ENCODE measurements around the gene LTBP4. TPM values are rescaled to one million over a fixed set of nuclear protein-coding genes. Genes with fewer than 3 reads are reported as not detected.

Gene LTBP4
- polyA plus RNA-seq, 12 donors = 146 to 328 (median 194) TPM; not detected in 1

GRCh38 chr19:40658031-40658430 lies 56.9 kb downstream of the LTBP4 start:
- no peak for DNase-seq

- DNase-seq = no peak
Observed at GRCh38 chr19:40659116-40659515, 57.9 kb downstream of the LTBP4 start.

- DNase-seq = no peak
Observed at GRCh38 chr19:40659566-40659965, 58.4 kb downstream of the LTBP4 start.

GRCh38 chr19:40661616-40662015 lies 60.4 kb downstream of the LTBP4 start:
- no peak for DNase-seq

- DNase-seq = peak; percentile 92
Observed at GRCh38 chr19:40662925-40663694, 61.9 kb downstream of the LTBP4 start.

- DNase-seq = no peak
Observed at GRCh38 chr19:40663695-40664692, 62.8 kb downstream of the LTBP4 start.

- DNase-seq = no peak
Observed at GRCh38 chr19:40666803-40667438, 65.8 kb downstream of the LTBP4 start.

GRCh38 chr19:40667602-40668001 lies 66.4 kb downstream of the LTBP4 start:
- DNase-seq = no peak

- no peak for DNase-seq
Observed at GRCh38 chr19:40668991-40669614, 67.9 kb downstream of the LTBP4 start.

GRCh38 chr19:40671404-40671803 lies 70.2 kb downstream of the LTBP4 start:
- no peak for DNase-seq

- DNase-seq = no peak
Observed at GRCh38 chr19:40672038-40672437, 70.9 kb downstream of the LTBP4 start.

GRCh38 chr19:40672573-40673299 lies 71.6 kb downstream of the LTBP4 start:
- DNase-seq = no peak

GRCh38 chr19:40673397-40673796 lies 72.2 kb downstream of the LTBP4 start:
- no peak for DNase-seq

- no peak for DNase-seq
Observed at GRCh38 chr19:40674291-40674690, 73.1 kb downstream of the LTBP4 start.

- DNase-seq = no peak
Observed at GRCh38 chr19:40677156-40677555, 76.0 kb downstream of the LTBP4 start.

Other genes starting within 250 kb of the LTBP4 start
- 1 to 10 TPM in 6 of 12 donors, under 1 TPM in 4, not detected in 2; 0.77 to 2.0 (median 1.2) TPM for gene HIPK4, start 211.2 kb upstream of the LTBP4 start, polyA plus RNA-seq (ENCODE audit: insufficient read length in 12 of 12)
- gene PRX, start 188.0 kb upstream of the LTBP4 start, polyA plus RNA-seq (ENCODE audit: insufficient read length in 12 of 12) = 1 to 10 TPM in 11 of 12 donors, not detected in 1; 5.1 to 9.6 (median 6.3) TPM
- 1 to 10 TPM in 10 of 12 donors, not detected in 2; 3.6 to 8.2 (median 5.0) TPM for gene SERTAD1, start 175.4 kb upstream of the LTBP4 start, polyA plus RNA-seq (ENCODE audit: insufficient read length in 12 of 12)
- gene SERTAD3, start 157.0 kb upstream of the LTBP4 start, polyA plus RNA-seq (ENCODE audit: insufficient read length in 12 of 12) = 10 to 100 TPM in 11 of 12 donors, not detected in 1; 25.4 to 57.7 (median 44.9) TPM
- gene BLVRB, start 135.6 kb upstream of the LTBP4 start, polyA plus RNA-seq (ENCODE audit: insufficient read length in 12 of 12) = 10 to 100 TPM in 11 of 12 donors, not detected in 1; 21.9 to 68.1 (median 34.1) TPM
- under 1 TPM in 10 of 12 donors, not detected in 2; 0.14 to 0.83 (median 0.33) TPM for gene SPTBN4, start 134.4 kb upstream of the LTBP4 start, polyA plus RNA-seq (ENCODE audit: insufficient read length in 12 of 12)
- 100 to 1,000 TPM in 1 of 12 donors, 10 to 100 TPM in 10, not detected in 1; 12.8 to 160 (median 19.1) TPM for gene SHKBP1, start 24.5 kb upstream of the LTBP4 start, polyA plus RNA-seq (ENCODE audit: insufficient read length in 12 of 12)
- 100 to 1,000 TPM in 1 of 12 donors, 10 to 100 TPM in 11; 19.9 to 119 (median 26.9) TPM for gene NUMBL, start 89.3 kb downstream of the LTBP4 start, polyA plus RNA-seq (ENCODE audit: insufficient read length in 12 of 12)
- gene COQ8B, start 115.5 kb downstream of the LTBP4 start, polyA plus RNA-seq (ENCODE audit: insufficient read length in 12 of 12) = 10 to 100 TPM in 11 of 12 donors, not detected in 1; 14.4 to 33.9 (median 18.4) TPM
- 10 to 100 TPM in 4 of 12 donors, 1 to 10 TPM in 7, not detected in 1; 7.6 to 12.2 (median 9.3) TPM for gene ITPKC, start 115.7 kb downstream of the LTBP4 start, polyA plus RNA-seq (ENCODE audit: insufficient read length in 12 of 12)
- gene ACTMAP, start 149.1 kb downstream of the LTBP4 start, polyA plus RNA-seq (ENCODE audit: insufficient read length in 12 of 12) = 10 to 100 TPM in 4 of 12 donors, 1 to 10 TPM in 7, not detected in 1; 6.3 to 12.1 (median 8.6) TPM
- gene SNRPA, start 149.8 kb downstream of the LTBP4 start, polyA plus RNA-seq (ENCODE audit: insufficient read length in 12 of 12) = 100 to 1,000 TPM in 1 of 12 donors, 10 to 100 TPM in 10, not detected in 1; 50.0 to 117 (median 66.6) TPM
- 1 to 10 TPM in 9 of 12 donors, not detected in 3; 1.2 to 3.3 (median 1.6) TPM for gene MIA, start 174.2 kb downstream of the LTBP4 start, polyA plus RNA-seq (ENCODE audit: insufficient read length in 12 of 12)
- gene RAB4B, start 176.9 kb downstream of the LTBP4 start, polyA plus RNA-seq (ENCODE audit: insufficient read length in 12 of 12) = 10 to 100 TPM in 1 of 12 donors, 1 to 10 TPM in 9, not detected in 2; 6.3 to 10.5 (median 8.3) TPM
- 10 to 100 TPM in 11 of 12 donors, not detected in 1; 28.2 to 82.8 (median 41.5) TPM for gene EGLN2, start 197.8 kb downstream of the LTBP4 start, polyA plus RNA-seq (ENCODE audit: insufficient read length in 12 of 12)
- gene CYP2A6, start 249.1 kb downstream of the LTBP4 start, polyA plus RNA-seq (ENCODE audit: insufficient read length in 12 of 12) = under 1 TPM in 3 of 12 donors, not detected in 9; 0.18 to 0.47 (median 0.21) TPM

All from muscle of arm (tissue), 12 donors.